HCT116 (cell line): ENCODE results near the gene HSPA12A. TPM values are rescaled to one million over a fixed set of nuclear protein-coding genes. Genes with fewer than 3 reads are reported as not detected.

ENCODE experiments used
- ATAC-seq: fragments of 200-7000 bp; cut with Tn5 transposase; 2 replicates; pipeline ENCODE4 v1.9.1; 2020; ENCODE audit warnings: mild to moderate bottlenecking, moderate library complexity
- BruUV-seq: library from RNA; stranded (reverse); fragments of 400-500 nt; replicated peaks from 2 replicates; lab custom pipeline; 2021; lab: Mats Ljungman, UMichigan
- CTCF ChIA-PET: fragments of 300-600 bp; sonication (Branson Sonifier 250); formaldehyde crosslinking; loops from one replicate; lab custom pipeline; 2021; ENCODE audit warnings: antibody characterized with exemption; lab: Charles Lee
- POLR2A ChIA-PET: fragments of 300-600, 350-600 bp; sonication (Branson Sonifier 250); formaldehyde crosslinking; loops from one replicate; lab custom pipeline; 2021; ENCODE audit warnings: antibody characterized with exemption; lab: Charles Lee
- RAD21 ChIA-PET, 2 experiments: fragments of 300-600 bp; sonication (Branson Sonifier 250); formaldehyde crosslinking; loops; one replicate each; lab custom pipeline; 2023; ENCODE audit warnings: low total read pairs in 2 of 2; ENCODE audit not compliant: uncharacterized antibody in 2 of 2, unreplicated experiment in 2 of 2, low non-redundant PET in 1 of 2; lab: Charles Lee
- DNase-seq: peaks from one replicate; pipeline ENCODE4 v3.0.0-alpha.2; 2010; ENCODE audit warnings: low read depth, low spot score
- H2AFZ ChIP-seq: fragments of 200-600 bp; shearing (Covaris generic), sonication (generic); 2 replicates; pipeline ENCODE4 v1.6.1; 2017; ENCODE audit warnings: low read depth, mixed run types, mixed read lengths, antibody characterized with exemption, low read length; ENCODE audit not compliant: poor library complexity, severe bottlenecking
- H3K27ac ChIP-seq: 2 replicates; pipeline ENCODE4 v1.5.1; 2012; ENCODE audit warnings: low read depth, low read length
- H3K27me3 ChIP-seq: fragments of 200-600 bp; sonication (generic); 2 replicates; pipeline ENCODE4 v1.6.1; 2016; ENCODE audit warnings: mixed run types, low read length, mixed read lengths; ENCODE audit not compliant: insufficient read depth
- H3K36me3 ChIP-seq, 2 experiments: fragments of 200-500 bp in 1 of 2; fragments of 200-600 bp in 1 of 2; sonication (Bioruptor generic) in 1 of 2; sonication (generic) in 1 of 2; 2 replicates each; pipeline versions ENCODE4 v1.5.1 to v1.6.1; 2014 to 2016; ENCODE audit warnings: low read length in 2 of 2, inconsistent platforms in 1 of 2, mixed read lengths in 1 of 2, mixed run types in 1 of 2; ENCODE audit not compliant: insufficient read depth in 2 of 2, control insufficient read depth in 1 of 2
- H3K4me1 ChIP-seq, 2 experiments: fragments of 200-600 bp in 1 of 2; sonication (generic) in 1 of 2; 2 replicates each; pipeline versions ENCODE4 v1.5.1 to v1.6.1; 2012 to 2017; ENCODE audit warnings: low read length in 2 of 2, inconsistent platforms in 1 of 2, mild to moderate bottlenecking in 1 of 2, mixed read lengths in 1 of 2, mixed run types in 1 of 2, moderate library complexity in 1 of 2; ENCODE audit not compliant: insufficient read depth in 2 of 2, control insufficient read depth in 1 of 2
- H3K4me2 ChIP-seq: fragments of 200-600 bp; sonication (generic); 2 replicates; pipeline ENCODE4 v1.6.1; 2017; ENCODE audit warnings: mixed run types, low read length, mixed read lengths
- H3K4me3 ChIP-seq, 2 experiments: fragments of 200-600 bp in 1 of 2; sonication (generic) in 1 of 2; replicated peaks in 1 of 2; 2 replicates each; pipeline ENCODE4 v1.5.1; 2011 to 2016; ENCODE audit warnings: low read length in 2 of 2, control low read depth in 1 of 2, low read depth in 1 of 2, mild to moderate bottlenecking in 1 of 2, mixed read lengths in 1 of 2, mixed run types in 1 of 2
- H3K79me2 ChIP-seq: fragments of 200-600 bp; sonication (generic); 2 replicates; pipeline ENCODE4 v1.6.1; 2017; ENCODE audit warnings: mild to moderate bottlenecking, mixed run types, low read length, moderate library complexity, mixed read lengths; ENCODE audit not compliant: insufficient read depth
- H3K9ac ChIP-seq: fragments of 200-600 bp; sonication (generic); 2 replicates; pipeline ENCODE4 v1.6.1; 2016; ENCODE audit warnings: low read length, mixed read lengths
- H3K9me2 ChIP-seq: fragments of 200-600 bp; sonication (generic), shearing (Covaris generic); 2 replicates; pipeline ENCODE4 v1.6.1; 2017; ENCODE audit warnings: mixed run types, mild to moderate bottlenecking, moderate library complexity; ENCODE audit not compliant: insufficient read depth
- H3K9me3 ChIP-seq, 2 experiments: fragments of 200-500 bp in 1 of 2; fragments of 200-600 bp in 1 of 2; sonication (Bioruptor generic) in 1 of 2; sonication (generic) in 1 of 2; 2 replicates each; pipeline ENCODE4 v1.6.1; 2014 to 2017; ENCODE audit warnings: low read length in 2 of 2, mixed read lengths in 2 of 2, inconsistent platforms in 1 of 2, low read depth in 1 of 2, mild to moderate bottlenecking in 1 of 2, mixed run types in 1 of 2, moderate library complexity in 1 of 2; ENCODE audit not compliant: control insufficient read depth in 1 of 2, insufficient read depth in 1 of 2
- H4K20me1 ChIP-seq: fragments of 200-600 bp; sonication (generic), shearing (Covaris generic); 2 replicates; pipeline ENCODE4 v1.6.1; 2017; ENCODE audit warnings: mixed run types, mild to moderate bottlenecking, moderate library complexity; ENCODE audit not compliant: insufficient read depth
- CEBPB ChIP-seq: IDR thresholded peaks from 2 replicates; pipeline ENCODE4 v1.6.1; 2012; ENCODE audit warnings: low read depth
- EGR1 ChIP-seq: IDR thresholded peaks from 2 replicates; pipeline ENCODE4 v1.6.1; 2012; ENCODE audit warnings: low read depth
- ELF1 ChIP-seq: IDR thresholded peaks from 2 replicates; pipeline ENCODE4 v1.6.1; 2012; ENCODE audit warnings: low read depth, borderline replicate concordance
- EZH2phosphoT487 ChIP-seq: fragments of 200-600 bp; IDR thresholded peaks from 2 replicates; pipeline ENCODE4 v1.6.1; 2018; ENCODE audit warnings: antibody characterized with exemption, borderline replicate concordance
- FOSL1 ChIP-seq: IDR thresholded peaks from 2 replicates; pipeline ENCODE4 v1.6.1; 2012; ENCODE audit warnings: low read depth
- SIN3A ChIP-seq: IDR thresholded peaks from 2 replicates; pipeline ENCODE4 v1.6.1; 2012; ENCODE audit warnings: low read depth
- SP1 ChIP-seq: IDR thresholded peaks from 2 replicates; pipeline ENCODE4 v1.6.1; 2012; ENCODE audit warnings: low read depth
- SRF ChIP-seq: IDR thresholded peaks from 2 replicates; pipeline ENCODE4 v1.6.1; 2012; ENCODE audit warnings: low read depth
- TCF7L2 ChIP-seq: IDR thresholded peaks from 2 replicates; pipeline ENCODE4 v1.7.0; 2011; ENCODE audit warnings: borderline replicate concordance, inconsistent platforms; ENCODE audit not compliant: insufficient read depth, insufficient read length; ENCODE audit errors: extremely low read depth
- ZNF274 ChIP-seq: fragments of 200-500 bp; sonication (Bioruptor generic); IDR thresholded peaks from 2 replicates; pipeline ENCODE4 v1.6.1; 2014; ENCODE audit warnings: mild to moderate bottlenecking, low read depth, low read length, inconsistent platforms
- intact Hi-C: fragments of 100-400 bp; cut with micrococcal nuclease; formaldehyde crosslinking; loops from 2 replicates; pipeline ENCODE4 v1.10.0; 2022
- total RNA-seq: library from RNA; stranded (reverse); gene quantifications from one replicate; pipeline ENCODE4 v1.2.1, GENCODE V29; 2021; ENCODE audit not compliant: unreplicated experiment
- TF ChIP-seq, protein P1 (sequence below), 3 experiments: fragments of 200-600 bp in 1 of 3; sonication (generic) in 1 of 3; IDR thresholded peaks in 2 of 3; conservative IDR thresholded peaks in 1 of 3; 2 replicates each; pipeline ENCODE4 v1.5.1; 2012 to 2017; ENCODE audit warnings: low read depth in 2 of 3, low read length in 2 of 3, antibody characterized with exemption in 1 of 3, borderline replicate concordance in 1 of 3, control low read depth in 1 of 3, mild to moderate bottlenecking in 1 of 3, mixed read lengths in 1 of 3, mixed run types in 1 of 3, moderate library complexity in 1 of 3; ENCODE audit not compliant: insufficient read depth in 1 of 3

Gene HSPA12A
- total RNA-seq, 1 experiment from 2014 or later = 19.8 TPM

DNA sequence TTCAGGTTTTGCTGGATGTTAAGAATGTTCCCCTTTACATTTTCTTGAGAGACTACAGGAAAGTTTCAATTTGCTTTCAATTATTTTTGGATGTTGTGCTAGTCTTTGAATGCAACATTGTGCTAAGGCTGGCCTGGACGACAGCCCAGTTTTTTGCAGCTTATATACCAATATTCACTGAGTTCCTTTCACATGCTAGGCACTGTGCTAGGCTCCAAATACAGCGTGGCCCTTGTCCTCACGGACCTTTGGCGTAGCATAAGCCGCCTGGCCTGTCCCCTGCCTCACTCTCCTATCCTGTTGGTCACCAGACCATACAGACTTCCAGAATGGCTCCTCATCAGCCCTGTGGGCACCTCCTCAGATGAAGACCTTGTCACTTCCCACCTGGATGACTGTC is 19.5 kb upstream of the HSPA12A start:
- H3K4me1 ChIP-seq = no peaks in the 10 kb centered on the region
- POLR2A ChIA-PET = no interaction called here
- ATAC-seq (no peak), DNase-seq (no peak)
- no peak overlapping the region for H3K9ac ChIP-seq
- no peak overlapping the region for H3K4me3 ChIP-seq
- no peaks in the 10 kb centered on the region for H4K20me1 ChIP-seq
- H3K9me3 ChIP-seq = no peaks in the 10 kb centered on the region
- no peaks in the 10 kb centered on the region for H3K36me3 ChIP-seq
- H3K4me2 ChIP-seq = no peak overlapping the region
- H3K79me2 ChIP-seq = no peaks in the 10 kb centered on the region
- intact Hi-C loops = no loop called here
- H3K27ac ChIP-seq = no peak overlapping the region
- no peaks in the 10 kb centered on the region for H3K9me2 ChIP-seq
- no TSS peak for BruUV-seq
- TF ChIP-seq SP1 (no peak), EZH2phosphoT487 (no peak), FOSL1 (no peak), SIN3A (no peak), EGR1 (no peak), ZNF274 (no peak), CEBPB (no peak), ELF1 (no peak), TCF7L2 (no peak), SRF (no peak)
- TF ChIP-seq, protein P1, sequence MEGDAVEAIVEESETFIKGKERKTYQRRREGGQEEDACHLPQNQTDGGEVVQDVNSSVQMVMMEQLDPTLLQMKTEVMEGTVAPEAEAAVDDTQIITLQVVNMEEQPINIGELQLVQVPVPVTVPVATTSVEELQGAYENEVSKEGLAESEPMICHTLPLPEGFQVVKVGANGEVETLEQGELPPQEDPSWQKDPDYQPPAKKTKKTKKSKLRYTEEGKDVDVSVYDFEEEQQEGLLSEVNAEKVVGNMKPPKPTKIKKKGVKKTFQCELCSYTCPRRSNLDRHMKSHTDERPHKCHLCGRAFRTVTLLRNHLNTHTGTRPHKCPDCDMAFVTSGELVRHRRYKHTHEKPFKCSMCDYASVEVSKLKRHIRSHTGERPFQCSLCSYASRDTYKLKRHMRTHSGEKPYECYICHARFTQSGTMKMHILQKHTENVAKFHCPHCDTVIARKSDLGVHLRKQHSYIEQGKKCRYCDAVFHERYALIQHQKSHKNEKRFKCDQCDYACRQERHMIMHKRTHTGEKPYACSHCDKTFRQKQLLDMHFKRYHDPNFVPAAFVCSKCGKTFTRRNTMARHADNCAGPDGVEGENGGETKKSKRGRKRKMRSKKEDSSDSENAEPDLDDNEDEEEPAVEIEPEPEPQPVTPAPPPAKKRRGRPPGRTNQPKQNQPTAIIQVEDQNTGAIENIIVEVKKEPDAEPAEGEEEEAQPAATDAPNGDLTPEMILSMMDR (IDR thresholded peaks at IDR 0.05 in 2 of 3, conservative IDR thresholded peaks at IDR 0.05 in 1 of 3; ENCODE audit: borderline replicate concordance in 1 of 3, insufficient read depth in 1 of 3, low read depth in 2 of 3, low read length in 2 of 3) = no peak
- CTCF ChIA-PET = no interaction called here
- RAD21 ChIA-PET = no interaction called here
- peaks cover 4% of the 10 kb centered on the region; the same call in 1 of the 2 replicates for H3K27me3 ChIP-seq
- H2AFZ ChIP-seq = no peak overlapping the region
